Esophagus muscularis mucosa (tissue), 4 donors: Measurements from ENCODE around the gene PACSIN3. TPM values are rescaled to one million over a fixed set of nuclear protein-coding genes. Genes with fewer than 3 reads are reported as not detected.

Experiments used
- DNase-seq: peaks from one replicate; pipeline ENCODE4 v3.0.0-alpha.2; 2017; ENCODE audit errors: extremely low spot score
- H3K27ac ChIP-seq, 4 donors: fragments of 200-600 bp; sonication (generic); replicated peaks in 1 of 4; 1 replicate in 3 of 4; 2 replicates in 1 of 4; pipeline ENCODE4 v1.5.1; 2016 to 2019; ENCODE audit warnings: mild to moderate bottlenecking in 1 of 4
- H3K27me3 ChIP-seq, 4 donors: fragments of 200-600 bp; sonication (generic); one replicate each; pipeline versions ENCODE4 v1.5.1 to v1.6.0; 2016 to 2019
- H3K36me3 ChIP-seq, 4 donors: fragments of 200-600 bp; sonication (generic); one replicate each; pipeline ENCODE4 v1.5.1; 2016 to 2019
- H3K4me1 ChIP-seq, 4 donors: fragments of 200-600 bp; sonication (generic); one replicate each; pipeline ENCODE4 v1.5.1; 2016 to 2019
- H3K4me3 ChIP-seq, 4 donors: fragments of 200-600 bp; sonication (generic); 1 replicate in 2 of 4; 2 replicates in 2 of 4; pipeline ENCODE4 v1.5.1; 2016 to 2019; ENCODE audit warnings: mild to moderate bottlenecking in 4 of 4, moderate library complexity in 1 of 4
- H3K9me3 ChIP-seq, 4 donors: fragments of 200-600 bp; sonication (generic); 1 replicate in 3 of 4; 2 replicates in 1 of 4; pipeline ENCODE4 v1.5.1; 2016 to 2019
- CTCF ChIP-seq, 3 experiments: fragments of 200-600 bp in 2 of 3; fragments of 450-650 bp in 1 of 3; sonication (generic) in 2 of 3; IDR thresholded peaks; one replicate each; pipeline ENCODE4 v1.5.1; 2017 to 2019; ENCODE audit warnings: antibody characterized with exemption in 3 of 3, mild to moderate bottlenecking in 2 of 3, moderate library complexity in 1 of 3
- EP300 ChIP-seq: sonication (generic); formaldehyde crosslinking; IDR thresholded peaks from one replicate; pipeline ENCODE4 v1.6.1; 2017; ENCODE audit warnings: antibody characterized with exemption
- POLR2A ChIP-seq: fragments of 450-650 bp; IDR thresholded peaks from one replicate; pipeline ENCODE4 v1.6.1; 2017; ENCODE audit warnings: antibody characterized with exemption, moderate library complexity, mild to moderate bottlenecking, low read depth
- POLR2AphosphoS5 ChIP-seq, 2 donors: sonication (generic); formaldehyde crosslinking; IDR thresholded peaks; one replicate each; pipeline ENCODE4 v1.6.1; 2017; ENCODE audit warnings: antibody characterized with exemption in 2 of 2
- WGBS: methylation state at CpG from one replicate; pipeline ENCODE4 v1.1.5; 2018; 5-methylcytosine and 5-hydroxymethylcytosine counted together
- intact Hi-C: fragments of 100-400 bp; cut with DNase I; formaldehyde crosslinking; loops from one replicate; pipeline ENCODE4 v1.15.1; 2023
- total RNA-seq, 4 donors: library from RNA; depleted of rRNA; stranded (reverse); fragments of >200 nt; gene quantifications; one replicate each; pipeline versions ENCODE4 v1.1.0 to v1.2.1, GENCODE V29; 2016

Gene PACSIN3
- total RNA-seq, 4 donors from 2014 or later, result 43.6 to 89.9 (median 56.0) TPM

GRCh38 chr11:47188259-47188658, 2.0 kb upstream of the PACSIN3 start:
- H3K27ac ChIP-seq, result peak overlapping the region; percentile 91 to 97 (median 95)
- no peaks in the 10 kb centered on the region for H3K9me3 ChIP-seq
- no peak overlapping the region for H3K4me3 ChIP-seq
- intact Hi-C loops, result no loop called here
- no peak for TF ChIP-seq POLR2AphosphoS5 (IDR thresholded peaks at IDR 0.05)
- TF ChIP-seq CTCF (IDR thresholded peaks at IDR 0.05), result no peak
- no peak for TF ChIP-seq EP300
- no peak for TF ChIP-seq POLR2A
- no peak for DNase-seq
- WGBS, result 92% methylated on average over 1 of the region's 1 CpG
- H3K27me3 ChIP-seq, result peaks cover 0 to 5% (median 0%) of the 10 kb centered on the region in 4 donors
- H3K4me1 ChIP-seq, result peaks cover 33 to 63% (median 60%) of the 10 kb centered on the region in 4 donors
- H3K36me3 ChIP-seq, result peaks cover 0 to 4% (median 0%) of the 10 kb centered on the region in 4 donors

GRCh38 chr11:47187723-47188122, 1.5 kb upstream of the PACSIN3 start:
- H3K4me1 ChIP-seq, result peaks cover 39 to 68% (median 65%) of the 10 kb centered on the region in 4 donors
- no peak for DNase-seq
- peak overlapping the region; percentile 91 to 97 (median 95) for H3K27ac ChIP-seq
- no peaks in the 10 kb centered on the region for H3K9me3 ChIP-seq
- H3K27me3 ChIP-seq, result peaks cover 0 to 5% (median 0%) of the 10 kb centered on the region in 4 donors
- peaks cover 0 to 7% (median 0%) of the 10 kb centered on the region in 4 donors for H3K36me3 ChIP-seq
- intact Hi-C loops, result no loop called here
- TF ChIP-seq CTCF (IDR thresholded peaks at IDR 0.05) (no peak), EP300 (no peak), POLR2AphosphoS5 (IDR thresholded peaks at IDR 0.05) (no peak), POLR2A (no peak)
- 28% methylated on average over 5 of the region's 5 CpGs for WGBS
- H3K4me3 ChIP-seq, result peak overlapping the region; percentile 74 to 94 (median 83)

DNA sequence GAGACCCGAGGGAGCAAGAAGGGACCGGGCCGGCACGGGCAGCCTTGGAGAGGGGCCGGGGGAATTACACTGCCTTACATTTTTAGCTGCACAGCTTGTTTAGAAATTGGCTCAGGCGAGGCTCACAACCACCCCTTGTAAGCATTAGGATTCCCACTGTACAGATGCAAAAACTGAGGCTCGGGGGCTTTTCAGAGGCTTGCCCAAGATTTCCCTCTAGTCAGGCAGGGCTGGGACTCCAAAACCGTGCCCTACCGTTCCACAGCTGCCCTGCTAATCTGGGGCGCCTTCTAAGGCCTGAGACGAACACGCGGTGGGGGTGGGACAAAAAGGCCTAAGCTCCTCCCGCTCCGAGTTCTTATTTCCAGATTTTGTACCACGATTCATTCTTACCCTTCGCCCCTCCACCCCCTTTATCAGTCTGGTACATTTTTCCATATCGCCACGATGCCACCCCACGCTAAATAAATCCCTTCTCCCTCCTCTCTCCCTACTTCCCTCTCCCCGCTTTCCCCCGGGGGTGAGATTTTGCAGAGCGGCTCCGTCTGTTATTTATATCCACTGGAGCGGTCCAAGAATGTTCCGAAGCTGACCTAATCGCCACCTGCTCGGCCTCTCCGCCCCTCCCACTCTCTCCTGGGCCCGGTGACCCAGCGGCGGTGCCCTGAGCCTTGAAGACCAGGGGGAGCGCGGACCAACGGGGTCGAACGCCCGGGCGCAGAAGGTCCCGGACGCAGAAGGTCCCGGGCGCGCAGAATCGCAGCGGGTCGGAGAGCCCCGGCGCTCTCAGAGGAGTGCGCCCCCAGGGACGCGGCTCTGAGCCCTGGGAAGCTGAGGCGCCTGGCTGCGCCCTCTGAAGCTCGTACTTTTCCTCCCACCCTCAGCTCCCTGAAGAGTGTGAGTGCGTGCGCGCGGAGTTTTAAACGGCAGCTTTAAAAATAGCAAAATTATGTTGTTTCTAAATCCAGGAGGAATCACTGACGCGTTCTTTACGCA, 764 bp upstream of the PACSIN3 start:
- Histone ChIP-seq H3K36me3 (peaks cover 0 to 13% (median 0%) of the 10 kb centered on the region in 4 donors), H3K4me1 (peaks cover 40 to 72% (median 70%) of the 10 kb centered on the region in 4 donors), H3K9me3 (no peaks in the 10 kb centered on the region), H3K4me3 (peak overlapping the region; percentile 74 to 94 (median 83)), H3K27me3 (peaks cover 0 to 5% (median 0%) of the 10 kb centered on the region in 4 donors), H3K27ac (peak overlapping the region; percentile 91 to 97 (median 95))
- 3% methylated on average over 35 of the region's 63 CpGs for WGBS
- no peak for DNase-seq
- no peak for TF ChIP-seq EP300
- peak; percentile 24 for TF ChIP-seq POLR2A
- peak; percentile 70 to 72 for TF ChIP-seq POLR2AphosphoS5 (IDR thresholded peaks at IDR 0.05)
- intact Hi-C loops, result no loop called here

GRCh38 chr11:47185305-47186075, 744 bp downstream of the PACSIN3 start:
- H3K9me3 ChIP-seq, result no peaks in the 10 kb centered on the region
- WGBS, result no CpG with 5 or more reads among the region's 50 CpGs
- DNase-seq, result no peak
- peak overlapping the region; percentile 74 to 94 (median 83) for H3K4me3 ChIP-seq
- H3K27me3 ChIP-seq, result peaks cover 0 to 5% (median 0%) of the 10 kb centered on the region in 4 donors
- peak; percentile 35 to 77 for TF ChIP-seq POLR2AphosphoS5 (IDR thresholded peaks at IDR 0.05)
- no peak for TF ChIP-seq EP300
- peaks cover 40 to 72% (median 70%) of the 10 kb centered on the region in 4 donors for H3K4me1 ChIP-seq
- intact Hi-C loops, result loop anchor here (2.0 kb wide), 1 partner anchor 29 kb away; the partner anchor contains the start of gene DDB2
- peak overlapping the region; percentile 91 to 97 (median 95) for H3K27ac ChIP-seq
- peaks cover 0 to 21% (median 3%) of the 10 kb centered on the region in 4 donors for H3K36me3 ChIP-seq

- Histone ChIP-seq H3K4me3 (peak overlapping the region; percentile 74 to 94 (median 83)), H3K36me3 (peaks cover 0 to 27% (median 9%) of the 10 kb centered on the region in 4 donors), H3K27ac (peak overlapping the region; percentile 91 to 97 (median 95)), H3K27me3 (peaks cover 0 to 5% (median 0%) of the 10 kb centered on the region in 4 donors), H3K4me1 (peaks cover 40 to 72% (median 70%) of the 10 kb centered on the region in 4 donors), H3K9me3 (no peaks in the 10 kb centered on the region)
- intact Hi-C loops, result loop anchor here (2.0 kb wide), 1 partner anchor 30 kb away; the partner anchor contains the start of gene DDB2
- no peak for TF ChIP-seq EP300
- TF ChIP-seq POLR2A, result no peak
- no peak for DNase-seq
- no CpG with 5 or more reads among the region's 13 CpGs for WGBS
Observed at GRCh38 chr11:47184711-47185304, 1.4 kb downstream of the PACSIN3 start.
